Heart left ventricle (tissue), 16 donors: ENCODE measurements around the gene MORC2. TPM values are rescaled to one million over a fixed set of nuclear protein-coding genes. Genes with fewer than 3 reads are reported as not detected.

Experiments
- ATAC-seq, 4 donors: fragments of 200-7000 bp; cut with Tn5 transposase; one replicate each; pipeline ENCODE4 v1.9.1; 2020 to 2022; ENCODE audit warnings: moderate library complexity in 4 of 4, mild to moderate bottlenecking in 3 of 4, moderate number of reproducible peaks in 1 of 4
- DNase-seq, 5 donors: peaks; one replicate each; pipeline ENCODE4 v3.0.0-alpha.2; 2020
- H3K27ac ChIP-seq, 12 donors: fragments of 200-600 bp; sonication (generic) in 4 of 12; one replicate each; pipeline versions ENCODE4 v1.5.0 to v1.8.0; 2016 to 2022; ENCODE audit warnings: mild to moderate bottlenecking in 2 of 12
- H3K27me3 ChIP-seq, 9 donors: fragments of 200-600 bp; sonication (generic) in 2 of 9; one replicate each; pipeline versions ENCODE4 v1.5.1 to v1.8.0; 2016 to 2022; ENCODE audit warnings: mild to moderate bottlenecking in 3 of 9
- H3K36me3 ChIP-seq, 9 donors: fragments of 200-600 bp; sonication (generic) in 2 of 9; one replicate each; pipeline versions ENCODE4 v1.5.0 to v1.8.0; 2018 to 2022; ENCODE audit warnings: mild to moderate bottlenecking in 2 of 9
- H3K4me1 ChIP-seq, 12 donors: fragments of 200-600 bp; sonication (generic) in 4 of 12; one replicate each; pipeline versions ENCODE4 v1.5.0 to v1.8.0; 2016 to 2022; ENCODE audit warnings: mild to moderate bottlenecking in 3 of 12
- H3K4me3 ChIP-seq, 12 donors: fragments of 200-600 bp; sonication (generic) in 4 of 12; one replicate each; pipeline versions ENCODE4 v1.5.0 to v1.8.0; 2017 to 2022; ENCODE audit warnings: mild to moderate bottlenecking in 9 of 12, moderate library complexity in 4 of 12
- H3K9me3 ChIP-seq, 12 donors: fragments of 200-600 bp; sonication (generic) in 4 of 12; one replicate each; pipeline versions ENCODE4 v1.5.0 to v1.8.0; 2016 to 2022; ENCODE audit warnings: mild to moderate bottlenecking in 1 of 12
- CTCF ChIP-seq, 12 donors: fragments of 200-600 bp; sonication (generic) in 4 of 12; IDR thresholded peaks; one replicate each; pipeline versions ENCODE4 v1.5.0 to v1.8.0; 2018 to 2022; ENCODE audit warnings: antibody characterized with exemption in 12 of 12, mild to moderate bottlenecking in 5 of 12
- POLR2A ChIP-seq, 2 donors: fragments of 450-650 bp; IDR thresholded peaks; one replicate each; pipeline ENCODE4 v1.6.1; 2017; ENCODE audit warnings: antibody characterized with exemption in 2 of 2, mild to moderate bottlenecking in 2 of 2, moderate library complexity in 2 of 2
- WGBS, 4 donors: extraction: QIAGEN DNeasy Blood & Tissue Kit in 2 of 4; methylation state at CpG; one replicate each; pipeline versions ENCODE4 v1.1.5 to v1.1.7; 2013 to 2018; 5-methylcytosine and 5-hydroxymethylcytosine counted together
- intact Hi-C, 10 donors: fragments of 100-400 bp; cut with DNase I; formaldehyde crosslinking; loops; one replicate each; pipeline versions ENCODE4 v1.11.1 to v1.14.2; 2022
- polyA plus RNA-seq, 2 donors: library from polyadenylated mRNA; stranded (reverse); fragments of 200-250 nt; gene quantifications; one replicate each; pipeline ENCODE4 v1.2.3, GENCODE V29; 2013
- total RNA-seq, 9 donors: library from RNA; depleted of rRNA in 2 of 9; stranded (reverse); fragments of >200 nt in 2 of 9; fragmentation: NEBNext Ultra II Directional in 3 of 9; extraction: Animal tissue kit (Norgen Biotek cat#: 25700) in 3 of 9; gene quantifications; one replicate each; pipeline versions ENCODE4 v1.1.0 to v1.2.4, GENCODE V29; 2016 to 2023
- donor health status: ischemic (EF 13 %, LVEDD 7.1; RV severe dilation, severe dysfunction).
- donor health status: healthy with polysubstance abuse.
- donor health status: DM: no; HTN: yes; CAD: no.
- donor health status: DM: no; HTN: no; CAD: no.
- donor health status: ischemic (EF 25% LVEDD 6.9; RV normal size, moderate dysfunction).
- donor health status: ischemic (EF 25% LVEDD 5.7; RV mildly dilated, moderate dysfunction).
- donor health status: healthy.
- donor health status: DM: yes; HTN: yes; CAD: no.
- donor health status: ischemic (EF 35%, LVEDD 5.7; RV mildly dilated, moderate dysfunction).
- donor health status: nonischemic (EF 11% LVEDD 7.7; RV severe dilation, severe dysfunction).
- donor health status: DM: yes; HTN: yes; CAD: no.
- donor health status: PGD.
- donor health status: ischemic (EF 29% LVEDD 5.4; RV normal size, mild dysfunction).
- donor health status: nonischemic (EF 23%, LVEDD 6.1; RV moderate dilation, normal function).

MORC2 gene
- total and polyA plus RNA-seq, 11 donors = 12.0 to 24.4 (median 17.8) TPM

DNA sequence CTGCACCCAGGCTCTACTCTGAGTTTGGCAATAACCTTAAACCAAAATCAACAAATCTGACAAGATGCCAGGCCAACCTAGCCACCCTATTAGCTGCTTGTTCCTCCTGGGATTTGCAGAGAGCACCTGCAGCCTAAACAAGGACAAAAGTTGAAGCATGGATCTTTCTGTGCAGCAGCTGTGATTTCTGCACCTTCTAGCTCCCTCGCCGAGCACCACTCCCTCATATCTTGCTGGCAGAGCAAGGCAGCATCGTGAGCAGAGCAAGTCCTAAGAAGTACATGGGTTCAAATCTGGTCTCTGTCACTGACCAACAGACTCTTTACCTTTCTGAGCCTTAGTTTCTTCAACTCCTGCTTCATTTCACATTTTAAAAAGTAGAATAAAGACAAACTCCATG is 38.3 kb downstream of the MORC2 start:
- H3K4me3 ChIP-seq = no peak overlapping the region
- WGBS, 4 donors = 63 to 77% (median 74%) methylated on average over 3 of the region's 3 CpGs
- ATAC-seq (no peak), DNase-seq (no peak)
- no peaks in the 10 kb centered on the region for H3K27me3 ChIP-seq
- H3K9me3 ChIP-seq = no peaks in the 10 kb centered on the region
- H3K36me3 ChIP-seq = peaks cover 0 to 100% (median 96%) of the 10 kb centered on the region in 9 donors
- no peaks in the 10 kb centered on the region for H3K4me1 ChIP-seq
- intact Hi-C loops = no loop called here
- H3K27ac ChIP-seq = no peak overlapping the region
- no peak for TF ChIP-seq POLR2A (IDR thresholded peaks at IDR 0.05)
- TF ChIP-seq CTCF (IDR thresholded peaks at IDR 0.05) = no peak

- Histone ChIP-seq H3K9me3 (no peaks in the 10 kb centered on the region), H3K27ac (no peak overlapping the region), H3K36me3 (peaks cover 0 to 95% (median 81%) of the 10 kb centered on the region in 9 donors), H3K4me3 (no peak overlapping the region), H3K4me1 (no peaks in the 10 kb centered on the region), H3K27me3 (no peaks in the 10 kb centered on the region)
- 91 to 96% (median 96%) methylated on average over 6 of the region's 6 CpGs for WGBS, 4 donors
- intact Hi-C loops = loop anchor here in 1 of 10 donors (10.0 kb wide), 1 partner anchor 304 kb away; no protein-coding TSS in a partner anchor
- ATAC-seq (no peak), DNase-seq (no peak)
- TF ChIP-seq CTCF (IDR thresholded peaks at IDR 0.05) (no peak), POLR2A (IDR thresholded peaks at IDR 0.05) (no peak)
Observed at GRCh38 chr22:30928401-30928800, 40.2 kb downstream of the MORC2 start.

- Histone ChIP-seq H3K27ac (no peak overlapping the region), H3K9me3 (no peaks in the 10 kb centered on the region), H3K27me3 (no peaks in the 10 kb centered on the region), H3K4me1 (no peaks in the 10 kb centered on the region), H3K36me3 (peaks cover 0 to 89% (median 75%) of the 10 kb centered on the region in 9 donors), H3K4me3 (no peak overlapping the region)
- ATAC-seq (no peak), DNase-seq (no peak)
- TF ChIP-seq CTCF (IDR thresholded peaks at IDR 0.05) = no peak
- no peak for TF ChIP-seq POLR2A (IDR thresholded peaks at IDR 0.05)
- intact Hi-C loops = loop anchor here in 1 of 10 donors (10.0 kb wide), 1 partner anchor 303 kb away; no protein-coding TSS in a partner anchor
- WGBS, 4 donors = 88 to 94% (median 92%) methylated on average over 10 of the region's 10 CpGs
Observed at GRCh38 chr22:30927806-30928205, 40.8 kb downstream of the MORC2 start.

DNA sequence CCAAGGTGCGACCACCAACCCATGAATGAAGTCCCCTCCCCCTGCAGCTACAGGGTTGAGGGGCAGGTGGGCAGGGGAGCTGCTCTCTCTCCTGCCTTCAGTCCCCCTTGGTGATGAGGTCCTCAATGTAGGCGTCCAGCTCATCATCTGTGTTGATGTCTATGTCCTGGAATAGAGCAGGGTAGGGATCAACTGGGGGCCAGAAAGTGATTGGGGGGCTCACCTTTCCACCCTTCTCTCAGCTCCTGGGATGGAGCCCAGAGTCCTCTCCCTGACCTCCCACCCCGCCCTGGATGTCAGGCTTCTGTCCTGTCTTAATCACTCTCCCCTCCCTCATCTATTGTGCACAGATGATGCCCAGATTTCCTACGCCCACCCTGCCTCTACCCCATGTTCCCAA is 41.9 kb downstream of the MORC2 start:
- WGBS, 4 donors = 91 to 94% (median 93%) methylated on average over 4 of the region's 4 CpGs
- Histone ChIP-seq H3K27me3 (no peaks in the 10 kb centered on the region), H3K9me3 (no peaks in the 10 kb centered on the region), H3K36me3 (peaks cover 0 to 78% (median 64%) of the 10 kb centered on the region in 9 donors), H3K27ac (no peak overlapping the region), H3K4me3 (no peak overlapping the region), H3K4me1 (peaks cover 0 to 7% (median 1%) of the 10 kb centered on the region in 12 donors)
- ATAC-seq (no peak), DNase-seq (no peak)
- no peak for TF ChIP-seq POLR2A (IDR thresholded peaks at IDR 0.05)
- TF ChIP-seq CTCF (IDR thresholded peaks at IDR 0.05) = no peak
- intact Hi-C loops = loop anchor here in 1 of 10 donors (10.0 kb wide), 1 partner anchor 302 kb away; no protein-coding TSS in a partner anchor
